GM19240 (cell line): ENCODE data around the gene EXPH5.

Experiments used
- DNase-seq: peaks from one replicate; pipeline ENCODE4 v3.0.0; 2011; ENCODE audit warnings: low spot score; ENCODE audit not compliant: insufficient read length

The EXPH5 gene

DNA sequence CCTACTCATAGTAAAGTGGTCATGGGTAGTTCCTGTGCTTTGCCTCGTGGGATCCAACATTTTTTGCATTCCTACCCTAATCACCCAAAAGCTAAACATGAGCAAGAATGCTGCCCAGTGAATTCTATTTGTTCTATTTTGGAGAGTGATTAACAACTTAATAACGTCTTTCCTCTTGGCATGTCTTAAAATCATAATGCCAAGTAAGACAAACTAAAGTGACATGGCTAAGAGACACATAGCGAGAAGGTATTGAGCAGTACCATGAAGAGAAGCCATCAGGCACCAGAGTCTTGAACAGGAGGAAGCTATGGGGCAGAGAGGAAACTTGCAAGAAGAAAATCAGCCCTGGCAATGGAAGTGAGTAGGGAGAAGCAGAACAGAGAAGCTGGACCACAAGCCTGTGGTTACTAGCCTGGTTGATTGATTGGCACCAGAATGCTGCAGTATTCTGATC is 32.0 kb downstream of the EXPH5 start:
- no peak for DNase-seq

- DNase-seq, result no peak
Measured at GRCh38 chr11:108559904-108560303, 33.7 kb downstream of the EXPH5 start.

DNA sequence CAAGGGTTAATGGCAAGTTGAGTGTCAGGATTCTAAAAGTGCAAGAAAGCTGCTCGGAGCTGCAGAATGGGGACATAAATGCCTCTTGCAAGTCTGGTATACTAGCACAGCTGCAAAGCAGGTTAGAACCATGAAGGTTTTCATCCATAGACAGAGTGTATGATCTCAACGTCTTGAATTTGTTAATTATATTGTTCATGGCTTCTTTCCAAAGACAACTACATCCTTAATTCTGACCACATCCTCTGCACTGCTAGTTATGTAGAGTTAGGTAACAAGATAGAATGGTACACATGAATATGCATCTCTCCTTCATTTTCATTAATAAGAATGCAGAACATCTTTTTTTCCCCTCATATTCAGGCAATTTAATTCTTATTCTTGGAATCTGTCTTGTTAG is 34.2 kb downstream of the EXPH5 start:
- no peak for DNase-seq

DNA sequence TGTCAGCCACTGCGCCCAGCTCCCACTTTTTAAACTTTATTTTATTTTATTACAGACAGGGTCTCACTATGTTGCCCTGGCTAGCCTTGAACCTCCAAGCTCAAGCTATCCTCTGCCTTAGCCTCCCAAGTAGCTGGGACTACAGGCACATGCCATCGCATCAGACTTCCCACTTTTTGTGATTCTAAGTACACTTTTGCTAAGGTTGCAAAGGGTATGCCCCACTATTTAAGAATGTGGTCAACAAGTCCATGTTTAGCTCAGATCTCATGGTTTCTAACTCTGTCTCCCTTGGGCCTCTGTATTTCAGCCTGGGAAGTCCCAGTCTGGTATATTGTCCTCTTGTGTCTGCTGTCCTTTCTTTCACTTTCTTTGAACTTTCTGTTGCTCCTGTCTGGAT is 35.3 kb downstream of the EXPH5 start:
- DNase-seq, result no peak

DNA sequence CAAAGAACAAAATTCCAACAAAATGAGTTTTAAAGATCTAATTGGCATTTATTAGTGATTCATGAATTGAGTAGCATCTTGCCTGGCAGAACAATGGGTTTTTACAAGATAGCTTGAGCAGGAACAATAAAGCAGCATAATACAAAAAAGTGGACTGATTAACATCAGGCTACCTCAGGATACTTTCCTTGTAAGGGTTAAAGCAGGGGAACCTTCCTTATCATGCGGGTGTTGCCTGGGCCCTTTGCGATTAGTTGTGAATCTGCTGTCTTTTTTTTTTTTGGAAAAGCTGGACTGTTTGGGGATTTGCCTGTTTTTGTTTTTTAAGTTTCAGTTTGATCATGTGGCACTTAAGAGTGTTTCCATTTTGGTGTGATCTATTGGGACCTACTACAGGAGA is 37.5 kb downstream of the EXPH5 start:
- no peak for DNase-seq

GRCh38 chr11:108551651-108552462 is 41.7 kb downstream of the EXPH5 start:
- DNase-seq, result no peak

GRCh38 chr11:108549319-108549885 is 44.2 kb downstream of the EXPH5 start:
- DNase-seq, result no peak

GRCh38 chr11:108545909-108546501 is 47.6 kb downstream of the EXPH5 start:
- no peak for DNase-seq

DNA sequence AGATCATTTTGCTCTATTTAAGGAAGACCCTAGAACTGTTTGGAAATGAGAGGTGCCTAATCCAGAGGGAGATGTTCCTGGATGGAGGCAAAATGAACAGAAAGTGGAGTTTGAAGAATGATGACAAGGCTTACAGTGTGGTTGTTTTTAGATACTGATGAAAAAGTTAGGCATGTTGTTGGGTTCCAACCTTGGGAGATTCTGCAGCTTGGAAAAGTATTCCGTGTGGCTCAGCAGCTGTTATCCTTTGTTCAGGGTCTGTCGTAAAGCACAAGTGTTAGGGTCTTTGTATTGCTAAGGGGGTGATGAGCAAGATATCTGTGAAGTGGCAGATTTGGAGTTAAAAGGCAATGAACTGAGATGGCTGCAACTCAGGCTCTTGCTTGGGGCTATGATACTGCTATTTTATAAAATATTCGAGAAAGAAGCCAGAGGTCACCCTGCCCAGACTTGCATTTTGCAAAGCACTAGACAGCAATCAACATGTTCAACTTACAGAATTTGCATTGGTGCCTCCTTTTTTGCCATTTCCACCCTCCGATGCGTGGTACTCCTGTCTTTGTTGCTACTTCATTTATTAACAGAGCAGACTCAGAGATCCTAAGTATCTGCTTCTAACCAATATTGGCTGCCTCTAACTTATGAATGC is 50.1 kb downstream of the EXPH5 start:
- DNase-seq, result no peak

DNA sequence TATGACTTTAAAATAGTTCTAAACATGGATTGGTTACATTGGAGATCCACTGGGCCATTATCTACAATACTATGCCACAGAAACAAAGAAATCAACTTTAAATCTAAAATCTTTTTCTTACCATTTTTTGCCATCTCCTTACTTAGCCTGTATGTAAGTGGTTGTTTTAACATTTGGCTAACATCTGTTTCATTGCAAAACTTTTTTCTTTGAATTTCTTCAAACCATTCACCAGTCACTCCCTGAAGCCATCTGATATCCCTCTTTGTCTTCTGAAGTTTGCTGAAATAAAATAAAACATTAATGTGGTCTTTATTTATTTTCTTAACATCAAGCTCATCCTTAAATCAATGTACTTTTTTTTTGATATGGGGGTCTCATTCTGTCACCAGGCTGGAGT is 52.0 kb downstream of the EXPH5 start:
- no peak for DNase-seq

DNA sequence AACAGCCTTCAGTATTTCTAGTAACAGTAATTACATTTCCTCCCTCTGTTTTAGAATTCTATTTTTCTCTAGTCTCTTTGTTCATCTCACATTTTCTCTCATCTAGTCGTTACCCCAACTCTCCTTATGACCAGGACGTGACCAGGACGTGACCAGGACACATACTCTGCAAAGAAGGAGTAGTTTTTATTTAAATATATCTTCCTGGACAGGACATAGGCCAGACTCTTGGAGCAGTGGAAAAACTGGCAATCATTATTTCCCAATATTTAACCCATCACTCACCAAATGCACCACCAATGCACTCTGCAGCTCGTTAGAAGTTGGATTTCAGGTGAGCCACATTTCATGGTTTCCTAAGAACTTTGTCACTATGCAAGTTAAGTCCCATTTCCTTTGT is 55.1 kb downstream of the EXPH5 start:
- DNase-seq, result no peak

DNA sequence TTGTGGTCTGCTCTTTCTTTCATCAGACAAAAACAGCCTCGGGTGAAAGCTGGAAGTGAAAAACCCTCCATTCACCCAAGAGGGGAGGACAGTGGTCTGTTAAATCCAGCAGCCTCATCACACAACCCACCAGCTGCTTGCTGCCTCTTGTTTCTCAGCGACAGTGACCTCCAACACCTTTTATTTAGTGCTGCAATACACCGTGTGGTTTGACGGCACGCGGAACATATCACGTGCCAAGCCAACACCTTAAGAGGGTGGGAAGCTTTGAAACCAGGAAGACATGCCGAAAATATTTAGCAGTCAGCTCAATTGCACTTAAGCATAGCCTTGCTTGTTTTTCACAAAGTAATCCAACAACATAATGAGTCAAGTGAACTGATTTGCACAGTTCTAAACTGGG is 55.5 kb downstream of the EXPH5 start:
- no peak for DNase-seq

DNA sequence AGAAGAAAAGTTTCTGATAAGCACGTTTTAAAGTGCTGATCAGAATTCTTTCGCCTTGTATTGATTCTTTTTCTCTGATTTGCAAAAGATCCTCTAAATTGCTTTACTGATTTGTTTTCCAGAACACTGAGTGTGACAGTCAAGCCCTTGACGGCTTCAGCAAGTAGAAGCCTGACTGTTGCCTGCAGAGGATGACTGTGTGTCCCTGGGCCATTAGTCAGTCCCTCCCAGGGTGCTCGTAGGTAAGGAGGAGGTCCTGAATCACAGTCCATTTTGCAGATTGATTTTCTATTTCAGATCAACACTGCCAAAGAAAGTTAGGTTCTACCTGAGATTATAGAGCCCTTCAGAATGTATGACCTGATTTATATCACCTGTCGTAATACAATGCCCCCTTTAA is 56.8 kb downstream of the EXPH5 start:
- no peak for DNase-seq

- DNase-seq, result no peak
Measured at GRCh38 chr11:108535384-108535955, 58.1 kb downstream of the EXPH5 start.

DNA sequence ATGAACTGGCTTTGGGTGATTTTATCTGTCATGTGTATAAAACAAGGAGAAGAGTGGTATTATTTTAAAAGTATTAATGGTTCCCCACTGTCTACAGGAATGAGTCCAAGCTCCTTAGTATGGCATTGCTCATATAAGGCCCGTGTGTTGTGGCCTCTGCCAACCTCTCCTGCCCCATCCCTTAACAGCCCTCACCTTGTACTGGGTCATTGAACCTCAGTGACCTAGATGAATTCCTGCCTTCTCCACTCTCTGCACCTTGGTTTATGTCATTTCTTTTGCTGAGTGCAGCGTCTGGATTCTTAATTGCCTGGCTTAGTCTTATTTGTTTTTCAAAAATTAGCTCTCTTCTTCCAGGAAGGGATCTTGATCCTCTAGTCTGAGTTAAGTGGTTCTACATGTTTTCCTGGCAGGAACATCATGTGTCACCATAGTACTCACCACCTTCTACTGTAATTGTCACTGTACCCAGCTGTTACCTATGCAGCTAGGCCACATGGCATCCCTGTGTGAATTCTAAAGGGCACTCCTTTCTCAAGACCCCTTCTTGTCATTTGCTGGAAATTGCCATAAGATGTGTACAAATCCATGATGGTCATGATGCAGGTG is 59.2 kb downstream of the EXPH5 start:
- no peak for DNase-seq

- DNase-seq, result no peak
Measured at GRCh38 chr11:108530426-108530825, 63.1 kb downstream of the EXPH5 start.

DNA sequence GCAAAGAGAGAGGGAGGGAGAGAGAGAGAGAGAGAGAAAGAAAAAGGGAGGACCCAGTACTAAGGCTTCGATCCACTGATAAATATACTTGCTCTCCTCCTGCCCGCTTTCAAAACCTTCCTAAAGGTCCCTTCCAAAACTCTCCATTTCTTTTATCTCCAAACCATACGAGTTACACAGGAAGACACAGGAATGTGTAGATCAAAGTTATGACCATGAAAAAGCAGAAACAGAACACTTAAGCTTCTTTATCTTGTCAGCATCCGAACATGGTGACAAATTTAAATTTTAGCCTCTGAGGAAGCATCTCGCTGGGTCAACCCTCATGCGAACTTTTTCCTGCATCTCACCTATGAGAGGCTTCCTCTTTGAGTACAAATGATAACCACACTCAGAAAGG is 66.2 kb downstream of the EXPH5 start:
- DNase-seq, result no peak

DNA sequence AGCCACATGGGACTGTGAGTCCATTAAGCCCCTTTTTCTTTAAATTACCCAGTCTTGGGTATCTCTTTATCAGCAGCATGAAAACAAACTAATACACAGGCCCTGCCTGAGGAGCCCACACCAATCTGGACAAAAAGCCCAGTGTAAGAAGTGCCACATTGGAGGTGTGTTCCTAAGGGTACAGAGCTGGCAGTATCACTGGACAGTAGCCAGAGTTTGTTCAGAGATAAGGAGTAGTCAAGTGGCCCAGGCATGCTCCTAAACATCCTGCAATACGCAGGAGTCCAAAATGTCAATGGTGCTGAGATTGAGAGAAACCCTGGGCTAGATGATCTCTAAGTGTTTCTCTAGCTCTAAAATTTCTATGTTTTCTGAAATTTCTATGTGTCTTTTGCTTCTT is 68.4 kb downstream of the EXPH5 start:
- no peak for DNase-seq

GRCh38 chr11:108524422-108524821 is 69.1 kb downstream of the EXPH5 start:
- no peak for DNase-seq

DNA sequence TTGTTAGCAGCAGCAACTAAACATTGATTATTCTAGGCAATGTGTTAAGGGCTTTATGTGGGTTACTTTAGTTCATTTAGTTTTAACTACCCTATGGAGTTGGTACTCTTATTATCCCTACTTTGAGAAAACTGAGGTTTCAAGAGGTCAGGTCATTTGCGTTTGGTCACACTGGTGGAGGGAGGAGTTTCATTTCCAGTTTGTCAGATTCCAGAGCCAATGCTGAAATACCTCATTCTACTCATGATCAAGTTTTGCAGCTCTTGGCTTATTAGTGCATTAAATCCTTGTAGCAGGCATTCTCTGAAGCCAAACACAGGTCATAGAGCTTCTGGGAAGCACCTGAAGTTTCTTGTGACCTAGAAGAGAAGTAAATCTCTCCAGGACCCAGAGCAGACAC is 71.2 kb downstream of the EXPH5 start:
- no peak for DNase-seq

GRCh38 chr11:108518581-108518980 is 75.0 kb downstream of the EXPH5 start:
- no peak for DNase-seq

GRCh38 chr11:108516125-108516524 is 77.4 kb downstream of the EXPH5 start:
- no peak for DNase-seq
